HG02840 (cell line): ENCODE results near the gene NISCH.

Experiments
- ATAC-seq: cut with Tn5 transposase; IDR thresholded peaks from one replicate; pipeline ENCODE4 v1.9.1; 2021; ENCODE audit warnings: mild to moderate bottlenecking, moderate library complexity, moderate number of reproducible peaks; ENCODE audit not compliant: unreplicated experiment, low FRiP score

NISCH gene

GRCh38 chr3:52533623-52534280 is 78.3 kb downstream of the NISCH start, which contains the start of gene NT5DC2:
Gene NT5DC2, minus strand, starts transcription at chr3:52533857. Its CDS starts 120 bp downstream, at chr3:52533737.
- peak; percentile 27 for ATAC-seq

DNA sequence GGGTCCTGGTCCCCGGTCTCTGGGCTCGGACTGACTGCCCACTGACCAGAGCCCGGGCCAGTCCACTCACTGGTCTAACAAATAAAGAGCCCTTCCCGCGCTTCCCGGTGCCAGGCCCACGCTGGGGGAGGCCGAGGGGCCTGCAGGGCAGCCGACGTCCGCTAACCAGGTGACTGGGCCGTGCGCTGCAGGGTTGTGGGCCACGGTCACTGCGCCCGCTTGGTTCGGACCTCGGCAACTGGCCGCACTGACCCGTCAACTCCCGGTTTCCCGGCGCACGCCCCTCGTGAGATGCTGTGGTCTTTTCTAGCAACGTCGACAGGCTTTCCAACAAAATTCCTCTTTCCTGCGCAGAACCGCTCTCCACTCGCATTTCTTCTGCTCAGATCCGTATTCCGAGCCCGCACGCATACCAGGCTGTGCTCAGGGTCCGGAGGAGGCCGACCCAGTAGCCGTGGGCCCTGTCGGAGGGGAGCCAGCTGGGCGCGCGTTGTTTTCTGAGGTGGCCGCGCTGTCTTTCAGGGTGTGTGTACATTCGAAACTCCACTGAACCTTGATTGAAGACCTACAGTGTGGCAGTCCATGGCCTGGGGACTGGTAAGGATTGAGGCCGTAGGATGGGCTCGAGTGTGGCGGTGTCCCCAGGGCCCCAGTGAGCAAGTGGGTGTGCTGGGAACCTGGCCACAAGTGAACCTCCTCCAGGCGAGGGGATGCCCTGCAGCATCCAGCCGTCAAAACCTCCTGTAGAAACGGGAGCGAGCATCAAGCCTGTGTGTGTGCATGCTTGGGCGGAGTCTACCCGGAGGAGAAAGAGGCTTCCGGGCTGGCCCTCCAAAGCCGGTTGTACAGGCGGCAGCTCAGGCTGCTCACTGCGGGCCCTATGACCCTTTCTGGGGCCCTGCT is 79.1 kb downstream of the NISCH start:
- ATAC-seq, result no peak

GRCh38 chr3:52535411-52536111 is 80.2 kb downstream of the NISCH start:
- ATAC-seq, result no peak

- no peak for ATAC-seq
Measured at GRCh38 chr3:52536112-52536368, 80.6 kb downstream of the NISCH start.

DNA sequence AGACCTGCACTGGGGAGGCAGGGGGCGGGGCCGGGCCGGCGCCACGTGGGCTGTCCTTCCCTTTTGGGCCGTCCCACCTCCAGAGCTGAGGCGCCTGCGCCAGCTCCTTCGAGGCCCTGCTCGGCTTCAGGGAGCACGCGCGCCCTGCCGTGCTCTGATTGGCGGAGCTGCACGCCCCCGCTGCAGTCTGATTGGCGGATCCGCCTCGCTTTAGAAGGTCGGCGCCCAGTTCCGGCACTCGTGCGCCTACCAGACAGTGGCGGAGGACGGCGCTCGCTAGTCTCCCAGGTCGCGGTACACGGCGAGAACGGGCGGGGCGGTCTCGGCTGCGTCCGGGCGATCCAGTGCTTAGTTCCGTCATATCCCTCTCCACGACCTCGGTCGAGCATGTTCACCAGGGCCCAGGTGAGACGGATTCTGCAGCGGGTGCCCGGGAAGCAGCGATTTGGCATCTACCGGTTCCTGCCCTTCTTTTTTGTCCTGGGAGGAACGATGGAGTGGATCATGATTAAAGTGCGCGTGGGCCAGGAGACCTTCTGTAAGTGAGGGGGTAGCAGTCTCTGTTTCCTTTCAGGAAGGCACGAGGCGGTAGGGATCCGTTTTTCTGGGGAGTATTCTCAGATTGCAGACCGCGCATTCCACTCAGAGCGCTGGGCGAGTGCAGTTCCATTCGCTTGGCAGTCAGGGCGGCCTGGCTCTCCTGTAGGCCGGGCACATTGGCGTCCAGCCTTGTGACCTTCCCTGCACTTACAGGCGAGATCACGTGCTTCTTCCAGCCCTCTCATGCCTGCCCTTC is 81.2 kb downstream of the NISCH start, which contains the start of gene UQCC5:
Gene UQCC5, plus strand, starts transcription at position 237 of the 796 bp plus-strand sequence. Its CDS starts 151 bp downstream, at position 388.
- ATAC-seq, result peak; percentile 87

- no peak for ATAC-seq
Measured at GRCh38 chr3:52537165-52537620, 81.8 kb downstream of the NISCH start.

- no peak for ATAC-seq
Measured at GRCh38 chr3:52537726-52538421, 82.5 kb downstream of the NISCH start.

GRCh38 chr3:52539010-52539653 is 83.7 kb downstream of the NISCH start:
- ATAC-seq, result no peak

GRCh38 chr3:52541050-52541449 is 85.6 kb downstream of the NISCH start:
- no peak for ATAC-seq
